ENCODE results near the gene AHDC1.

The AHDC1 gene

GRCh38 chr1:27626031-27626935 lies 22.3 kb upstream of the AHDC1 start:
- Histone ChIP-seq H3K9me3 (no peaks in the 10 kb centered on the region), H3K4me1 (ENCODE audit: control insufficient read depth in 1 of 2, insufficient read depth in 1 of 2, low read depth in 1 of 2, low read length in 1 of 2) (peaks cover 99 to 100% of the 10 kb centered on the region in 2 experiments), H3K27ac (peak overlapping the region; percentile 99), H3K36me3 (peaks cover 47% of the 10 kb centered on the region), H3K4me3 (ENCODE audit: low read depth in 1 of 2, low read length in 1 of 2) (peak overlapping the region; percentile 76 to 93), H3K27me3 (no peaks in the 10 kb centered on the region)
- peak; percentile 7 for TF ChIP-seq CTCF (IDR thresholded peaks at IDR 0.05)

- H3K36me3 ChIP-seq = peaks cover 62% of the 10 kb centered on the region
- H3K27me3 ChIP-seq = no peaks in the 10 kb centered on the region
- TF ChIP-seq CTCF (IDR thresholded peaks at IDR 0.05) = no peak
- peak overlapping the region; percentile 99 for H3K27ac ChIP-seq
- peak overlapping the region; percentile 76 to 93 for H3K4me3 ChIP-seq (ENCODE audit: low read depth in 1 of 2, low read length in 1 of 2)
- H3K9me3 ChIP-seq = no peaks in the 10 kb centered on the region
- H3K4me1 ChIP-seq (ENCODE audit: control insufficient read depth in 1 of 2, insufficient read depth in 1 of 2, low read depth in 1 of 2, low read length in 1 of 2) = peaks cover 99 to 100% of the 10 kb centered on the region in 2 experiments
These were observed 20.7 kb upstream of the AHDC1 start for GRCh38 chr1:27624467-27625178.

- H3K27ac ChIP-seq = peak overlapping the region; percentile 99
- H3K27me3 ChIP-seq = no peaks in the 10 kb centered on the region
- H3K4me3 ChIP-seq (ENCODE audit: low read depth in 1 of 2, low read length in 1 of 2) = peak overlapping the region; percentile 76 to 93
- H3K4me1 ChIP-seq (ENCODE audit: control insufficient read depth in 1 of 2, insufficient read depth in 1 of 2, low read depth in 1 of 2, low read length in 1 of 2) = peaks cover 99 to 100% of the 10 kb centered on the region in 2 experiments
- no peak for TF ChIP-seq CTCF (IDR thresholded peaks at IDR 0.05)
- peaks cover 73% of the 10 kb centered on the region for H3K36me3 ChIP-seq
- H3K9me3 ChIP-seq = no peaks in the 10 kb centered on the region
These were observed 19.6 kb upstream of the AHDC1 start for GRCh38 chr1:27623327-27624212.

- H3K27ac ChIP-seq = peak overlapping the region; percentile 99
- no peak for TF ChIP-seq CTCF (IDR thresholded peaks at IDR 0.05)
- peak overlapping the region; percentile 76 to 93 for H3K4me3 ChIP-seq (ENCODE audit: low read depth in 1 of 2, low read length in 1 of 2)
- peaks cover 99 to 100% of the 10 kb centered on the region in 2 experiments for H3K4me1 ChIP-seq (ENCODE audit: control insufficient read depth in 1 of 2, insufficient read depth in 1 of 2, low read depth in 1 of 2, low read length in 1 of 2)
- no peaks in the 10 kb centered on the region for H3K27me3 ChIP-seq
- H3K36me3 ChIP-seq = peaks cover 80% of the 10 kb centered on the region
- H3K9me3 ChIP-seq = no peaks in the 10 kb centered on the region
These were observed 18.9 kb upstream of the AHDC1 start for GRCh38 chr1:27622828-27623227.
